NCI-H2227 treated with DMSO at 0.1 percent for 48 hours (cell line): Measurements from ENCODE around the gene PARG.
A peak's percentile ranks its signal among the peaks of the same experiment; 100 is the strongest.
"Not testable (repeated sequence)": the region's sequence is repeated elsewhere in the genome, so short reads cannot be mapped to it uniquely, and the experiment has no call there.

ENCODE experiments used
- DNase-seq: peaks from one replicate; lab custom pipeline; 2025; lab: John Stamatoyannopoulos, UW

Gene PARG

DNA sequence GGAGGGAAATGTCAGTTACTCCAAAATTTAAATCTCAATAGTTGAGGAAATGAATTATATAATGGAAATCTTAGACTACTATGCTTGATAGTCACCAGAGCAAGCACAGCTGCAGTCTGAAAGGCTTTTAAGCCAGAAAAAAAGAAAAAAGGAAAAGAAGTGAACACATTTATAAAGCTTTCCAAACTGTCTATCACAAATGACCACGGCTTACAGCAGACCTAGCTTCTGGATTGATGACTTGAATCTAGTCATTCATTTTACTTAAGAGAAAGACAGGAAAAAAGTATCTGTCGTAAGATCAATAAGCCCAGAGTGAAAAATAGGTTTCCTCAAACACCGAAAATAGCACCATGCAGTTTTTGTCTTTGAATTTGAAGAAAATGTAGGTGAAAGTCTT lies 111.8 kb downstream of the PARG start:
- no peak for DNase-seq

DNA sequence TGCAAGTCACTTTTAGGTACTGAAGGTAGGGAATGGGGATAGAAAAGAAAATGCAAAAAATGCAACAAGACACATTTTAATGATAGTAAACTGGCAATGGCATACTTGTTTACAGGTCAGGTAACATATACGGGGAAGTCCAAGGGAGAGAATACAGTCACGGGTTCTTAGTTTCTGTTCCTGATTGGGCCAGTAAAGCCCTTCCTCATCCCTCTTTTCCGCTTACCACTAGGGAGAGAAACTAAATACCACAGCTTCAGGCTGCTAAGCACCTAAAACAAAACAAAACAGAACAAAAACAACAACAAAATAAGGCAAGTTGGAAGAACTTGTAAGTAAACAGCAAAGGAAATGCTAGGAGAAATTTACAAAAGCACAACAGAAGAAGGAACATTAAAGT lies 114.5 kb downstream of the PARG start:
- DNase-seq: no peak

DNA sequence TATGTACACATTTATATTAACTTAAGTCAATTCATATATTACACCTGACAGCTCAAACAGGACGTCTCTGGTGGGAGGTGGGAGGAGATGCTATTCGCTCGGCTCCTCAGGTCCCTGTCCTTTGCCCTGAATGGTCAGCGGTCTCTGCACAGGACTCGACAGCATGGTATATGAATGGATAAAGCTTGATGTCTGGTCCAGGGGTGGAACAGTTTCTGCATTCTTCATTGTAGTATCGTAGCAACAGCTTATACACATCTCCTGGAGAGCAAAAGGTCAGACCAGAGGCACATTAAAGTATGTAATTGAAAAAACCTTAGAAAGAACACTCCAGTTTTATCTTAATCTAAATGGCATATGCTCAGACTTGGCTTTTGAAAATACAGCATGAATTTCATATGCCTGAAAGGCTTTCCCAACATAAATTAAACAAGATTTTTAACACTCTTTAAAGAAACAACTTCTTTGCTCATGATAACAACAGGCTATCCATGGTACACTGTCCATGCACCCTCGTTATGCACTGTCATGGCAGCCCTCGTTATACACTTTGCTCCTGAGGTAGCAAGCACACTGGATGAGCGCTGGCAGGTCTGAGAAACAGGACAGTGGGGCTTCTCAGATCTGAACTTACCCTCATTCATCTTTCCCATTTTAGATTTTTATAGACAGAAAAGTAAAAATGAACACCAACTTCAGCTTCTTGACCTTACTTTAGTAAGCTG lies 122.4 kb downstream of the PARG start:
- no peak for DNase-seq

DNA sequence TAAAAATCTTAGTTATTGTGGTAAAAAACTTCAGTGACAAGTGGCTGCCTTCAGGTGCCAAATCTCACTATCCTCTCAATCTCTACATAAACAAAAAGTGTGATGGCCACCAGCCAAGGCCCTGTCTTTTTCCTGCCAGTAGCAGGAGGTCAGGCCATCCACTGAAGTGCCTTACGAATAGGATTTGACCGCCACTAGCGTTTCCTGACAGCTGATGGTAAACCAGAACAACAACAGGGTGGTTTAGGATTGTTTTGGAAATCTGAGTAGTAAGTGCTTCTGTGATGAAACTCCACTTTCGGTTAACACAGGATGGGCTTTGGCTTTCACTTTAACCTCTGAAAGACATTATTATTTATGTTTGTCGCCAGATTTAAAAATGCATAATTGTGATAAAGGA lies 124.0 kb downstream of the PARG start:
- no peak for DNase-seq

DNA sequence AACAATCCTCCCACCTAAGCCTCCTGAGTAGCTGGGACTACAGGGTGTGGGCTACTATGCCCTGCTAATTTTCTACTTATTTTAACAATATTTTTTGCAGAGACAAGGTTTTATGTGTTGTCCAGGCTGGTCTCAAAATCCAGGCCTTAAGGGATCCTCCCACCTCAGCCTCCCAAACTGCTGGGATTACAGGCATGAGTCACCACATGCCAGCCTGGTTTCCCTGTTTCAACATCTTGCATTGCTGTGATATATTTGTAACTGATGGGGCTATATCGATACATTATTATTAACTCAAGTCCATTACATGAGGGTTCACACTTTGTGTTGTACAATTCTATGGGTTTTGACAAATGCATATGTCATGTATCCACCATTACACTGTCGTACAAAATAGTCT lies 137.8 kb downstream of the PARG start:
- no peak for DNase-seq

DNA sequence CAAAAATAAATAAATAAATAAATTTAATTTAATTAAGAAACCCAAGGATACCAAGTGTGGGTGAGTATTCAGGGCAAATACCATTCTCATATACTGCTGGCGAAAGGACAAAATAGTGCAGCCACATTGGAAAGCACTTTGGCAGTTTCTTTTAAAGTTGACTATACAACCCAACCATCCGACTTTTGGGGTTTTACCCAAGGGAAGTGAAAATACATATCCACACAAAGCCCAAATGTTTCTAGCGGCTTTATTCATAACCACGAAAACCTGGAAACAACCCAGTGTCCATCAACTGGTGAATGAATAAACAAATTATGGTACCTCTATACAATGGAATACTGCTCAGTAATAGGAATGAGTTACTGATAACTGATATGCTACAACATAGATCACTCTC lies 143.6 kb downstream of the PARG start:
- DNase-seq: no peak

DNA sequence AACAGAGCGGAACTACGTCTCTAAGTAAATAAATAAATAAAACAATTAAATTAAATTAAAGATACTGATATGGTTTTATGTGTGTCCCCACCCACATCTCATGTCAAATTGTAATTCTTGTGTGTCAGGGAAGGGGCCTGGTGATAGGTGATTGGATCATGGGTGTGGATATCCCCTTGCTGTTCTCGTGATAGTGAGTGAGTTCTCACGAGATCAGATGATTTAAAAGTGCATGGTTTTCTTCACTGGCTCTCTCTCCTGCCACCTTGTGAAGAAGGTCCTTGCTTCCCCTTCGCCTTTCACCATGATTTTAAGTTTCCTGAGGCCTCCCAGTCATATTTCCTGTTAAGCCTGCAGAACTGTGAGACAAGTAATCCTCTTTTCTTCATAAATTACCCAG lies 150.7 kb downstream of the PARG start:
- DNase-seq: no peak

DNA sequence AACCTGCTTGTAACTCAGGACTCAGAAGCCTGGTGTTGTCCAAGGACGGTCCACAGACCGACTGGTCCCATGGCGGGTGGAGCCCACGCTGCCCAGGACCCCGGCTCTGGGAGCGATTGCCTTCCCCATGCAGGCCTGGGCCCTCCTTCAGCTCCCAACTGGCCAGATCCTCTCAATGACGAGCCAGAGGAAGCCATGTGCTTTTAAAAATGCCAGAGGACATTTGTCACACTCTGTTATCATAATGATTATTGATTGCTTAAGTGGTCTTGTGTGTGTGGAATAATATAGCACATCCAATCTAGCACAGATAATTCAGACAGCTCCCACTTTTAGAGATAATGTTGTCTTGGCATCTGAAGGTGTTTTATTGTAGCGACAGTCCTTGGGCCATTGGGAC lies 157.1 kb downstream of the PARG start:
- no peak for DNase-seq

DNA sequence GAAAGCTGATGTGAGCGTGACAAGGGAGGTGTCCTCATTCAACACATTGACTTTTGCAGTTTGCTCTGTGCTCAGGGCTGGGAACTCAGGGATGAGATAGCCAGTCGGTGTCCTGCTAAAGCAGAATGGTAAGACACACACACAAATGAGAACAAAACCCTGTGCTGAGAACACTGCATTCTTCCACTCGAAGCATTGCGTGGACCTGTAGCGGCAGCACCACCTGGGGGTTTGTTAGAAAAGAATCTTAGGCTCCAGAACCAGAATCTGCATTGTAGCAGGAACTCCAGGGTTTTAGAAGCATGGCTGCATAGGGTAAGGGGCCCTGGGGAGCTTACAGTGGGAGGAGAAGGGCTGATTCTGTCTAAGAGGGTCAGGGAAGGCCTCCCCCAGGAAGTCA lies 158.2 kb downstream of the PARG start:
- DNase-seq: no peak

DNA sequence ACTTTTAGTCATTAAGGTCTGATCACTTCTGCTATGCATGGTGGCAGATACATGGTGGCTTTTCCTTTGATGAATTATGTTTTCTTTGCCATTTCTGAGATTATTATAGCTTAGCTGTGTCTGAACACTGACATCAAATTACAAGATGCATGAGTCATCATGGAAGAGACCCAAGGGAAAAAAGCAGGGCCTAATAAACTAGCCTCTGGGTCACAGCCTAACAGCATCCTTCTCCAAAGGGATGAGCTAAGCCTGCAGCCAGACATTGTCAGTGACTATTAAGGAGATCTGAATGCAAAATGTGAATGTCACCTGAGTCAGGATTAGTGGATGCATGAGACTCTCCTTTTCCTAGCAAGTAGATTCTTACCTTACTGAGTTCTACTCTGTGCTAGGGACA lies 160.6 kb downstream of the PARG start:
- DNase-seq: peak; percentile 22

DNA sequence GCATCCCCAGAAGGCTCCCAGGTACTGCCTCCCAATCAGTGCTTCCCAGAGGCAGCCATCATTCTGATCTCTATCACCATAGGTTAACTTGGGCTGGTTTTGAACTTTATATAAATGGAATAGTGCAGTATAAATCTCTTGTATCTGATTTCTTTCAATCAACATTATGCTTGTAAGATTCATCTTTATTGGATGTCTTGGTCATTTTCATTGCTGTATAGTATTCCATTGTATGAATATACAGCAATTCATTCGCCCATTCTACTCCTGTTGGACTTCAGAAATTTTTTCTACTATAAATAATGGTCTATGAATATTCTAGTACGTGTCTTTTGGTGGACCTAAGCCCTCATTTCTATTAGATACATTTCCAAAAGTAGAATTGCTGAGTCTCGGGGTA lies 163.6 kb downstream of the PARG start:
- DNase-seq: no peak

DNA sequence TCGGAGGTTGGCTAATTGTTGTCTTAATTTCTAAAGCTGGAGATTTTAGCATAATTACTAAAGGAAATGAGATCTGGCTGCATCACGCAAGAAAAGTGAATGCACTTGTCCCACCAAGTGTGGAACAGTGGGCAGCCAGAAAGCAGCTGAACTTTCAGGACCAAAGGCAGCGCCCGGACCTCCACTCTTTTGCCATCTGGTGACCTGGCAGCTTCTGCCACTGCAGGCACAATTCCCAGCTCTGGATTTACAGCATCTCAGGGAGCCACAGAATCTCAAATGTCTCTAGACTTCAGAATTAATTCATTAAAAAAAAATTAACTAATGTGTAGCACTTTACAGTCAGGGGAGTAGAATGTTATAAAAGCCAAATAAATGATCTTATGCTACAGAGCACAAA lies 165.0 kb downstream of the PARG start:
- DNase-seq: no peak

DNA sequence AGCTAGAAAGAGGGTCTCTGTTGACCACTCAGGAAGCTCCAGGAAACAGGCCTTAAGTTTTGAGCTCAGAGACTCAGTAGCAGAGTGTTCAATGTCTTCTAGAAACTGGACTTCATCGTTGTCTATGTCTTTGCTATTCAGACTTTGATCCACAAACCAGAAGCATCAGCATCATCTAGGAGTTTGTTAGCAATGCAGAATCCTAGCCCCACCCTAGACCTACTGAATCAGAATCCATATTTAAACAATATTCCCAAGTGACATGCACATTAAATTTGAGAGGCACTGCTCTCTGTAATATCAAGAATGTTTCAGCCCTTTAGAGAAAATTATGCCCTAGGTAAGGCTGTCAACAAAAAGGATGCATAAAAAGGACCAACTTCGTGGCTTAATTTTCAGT lies 166.8 kb downstream of the PARG start:
- no peak for DNase-seq

DNA sequence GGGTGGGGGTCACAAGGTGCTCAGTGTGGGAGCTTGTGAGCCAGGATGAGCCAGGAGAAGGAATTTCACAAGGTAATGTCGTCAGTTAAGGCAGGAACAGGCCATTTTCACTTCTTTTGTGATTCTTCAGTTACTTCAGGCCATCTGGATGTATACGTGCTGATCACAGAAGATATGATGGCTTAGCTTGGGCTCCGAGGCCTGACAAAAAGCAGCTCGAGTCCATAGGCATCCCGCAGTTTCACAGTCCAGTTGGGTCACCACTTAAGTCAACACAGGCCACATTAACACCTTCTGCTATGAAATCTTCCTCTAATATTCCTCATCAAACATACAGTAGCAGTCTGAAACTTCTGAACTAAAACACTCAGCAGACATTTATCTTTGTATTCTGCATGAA lies 168.9 kb downstream of the PARG start:
- DNase-seq: not testable (repeated sequence)

DNA sequence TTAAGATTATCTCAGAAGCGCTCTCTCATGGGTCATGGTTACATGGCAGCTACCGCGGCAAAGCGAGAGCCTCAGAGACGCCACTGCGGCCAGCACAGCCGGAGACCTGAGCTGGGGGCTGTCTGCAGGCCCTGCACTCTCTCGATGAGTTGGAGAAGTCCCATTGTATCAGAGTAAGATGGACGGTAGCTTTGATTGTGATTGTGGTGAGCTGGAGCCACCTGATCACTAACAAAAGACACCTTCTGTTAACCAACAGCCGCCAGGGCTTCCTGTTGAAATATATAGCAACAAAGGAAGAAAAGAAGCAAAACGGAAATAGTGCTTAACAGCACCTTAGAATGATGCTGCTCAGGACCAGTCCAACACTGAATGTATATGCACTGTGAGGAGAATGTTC lies 170.8 kb downstream of the PARG start:
- not testable (repeated sequence) for DNase-seq

DNA sequence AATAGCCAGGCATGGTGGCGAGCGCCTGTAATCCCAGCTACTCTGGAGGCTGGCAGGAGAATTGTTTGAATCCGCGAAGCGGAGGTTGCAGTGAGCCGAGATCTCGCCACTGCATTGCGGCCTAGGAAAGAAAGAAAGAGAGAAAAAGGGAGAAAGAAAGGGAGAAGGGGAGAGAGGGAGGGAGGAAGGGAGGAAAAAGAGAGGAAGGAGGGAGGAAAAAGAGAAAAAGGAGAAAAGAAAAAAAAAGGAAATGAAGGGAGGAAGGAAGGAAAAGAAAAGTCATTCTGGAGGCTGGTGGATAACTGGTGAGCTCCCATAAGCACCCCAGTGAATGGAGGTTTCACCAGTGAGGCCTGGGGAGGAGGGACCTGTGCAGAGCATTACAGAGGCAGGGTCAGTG lies 172.1 kb downstream of the PARG start:
- no peak for DNase-seq

DNA sequence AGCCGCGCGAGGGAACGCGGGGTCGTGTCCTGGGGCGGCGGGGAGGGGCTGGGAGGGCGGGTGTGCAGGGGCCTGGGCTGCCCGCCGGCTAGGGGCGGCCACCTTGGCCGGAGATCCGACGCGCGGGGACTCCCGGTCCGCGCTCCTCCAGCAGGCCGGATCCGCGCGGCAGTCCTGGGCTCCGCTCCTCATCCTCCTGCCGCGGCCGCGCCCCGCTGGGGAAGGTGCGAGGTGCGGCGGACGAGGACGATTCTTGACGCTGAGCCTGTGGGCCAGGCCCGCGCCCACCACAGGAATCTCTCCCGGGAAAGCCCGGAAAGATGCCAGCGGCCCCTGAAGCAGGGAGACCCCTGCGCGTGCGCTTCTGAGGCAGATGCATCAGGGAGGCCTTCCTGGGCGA lies 173.1 kb downstream of the PARG start:
- DNase-seq: no peak

DNA sequence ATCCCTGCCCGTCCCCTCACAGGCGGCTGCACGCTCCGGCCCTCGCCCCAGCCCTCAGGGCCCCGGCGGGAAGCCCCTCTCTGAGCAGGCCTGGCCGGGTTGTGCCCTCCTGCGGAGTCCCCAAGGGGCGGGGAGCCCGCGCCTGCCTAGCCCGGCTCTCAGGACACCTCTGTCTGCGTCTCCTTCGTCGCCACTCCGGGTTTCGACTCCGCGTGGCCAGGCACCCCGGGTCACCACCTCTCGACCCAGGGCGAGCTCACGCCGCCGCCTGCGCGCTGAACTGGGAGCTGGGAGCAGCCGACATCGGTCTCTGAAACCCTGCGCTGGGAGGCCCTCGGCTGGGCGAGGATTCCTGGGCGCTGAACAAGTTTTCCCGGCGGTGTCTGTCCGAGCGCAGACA lies 173.5 kb downstream of the PARG start:
- DNase-seq: no peak
